ENCODE data around the gene FAM32A. TPM values are rescaled to one million over a fixed set of nuclear protein-coding genes. Genes with fewer than 3 reads are reported as not detected.

Gene FAM32A
- total and polyA plus RNA-seq, 2 of the 8 experiments (the other 6 are each of a cell fraction or from before 2014, with no cell fraction given) = 75.6 to 105 TPM

- Histone ChIP-seq H3K56ac (replicated peaks; ENCODE audit: insufficient read length, low read depth, low read length) (no peak overlapping the region), H3K79me1 (ENCODE audit: low read depth, low read length) (no peaks in the 10 kb centered on the region), H2BK120ac (replicated peaks; ENCODE audit: low read depth, low read length) (no peak overlapping the region), H3K23ac (ENCODE audit: insufficient read length) (no peak overlapping the region), H3K4me1 (replicated peaks in 1 of 4; ENCODE audit: control insufficient read depth in 3 of 4, insufficient read depth in 4 of 4, low read length in 3 of 4) (no peaks in the 10 kb centered on the region; a peak in 1 of 7 replicates), H4K5ac (ENCODE audit: insufficient read length, low read depth, low read length) (no peak overlapping the region), H3K23me2 (ENCODE audit: low read depth, low read length) (no peaks in the 10 kb centered on the region), H3K4ac (replicated peaks; ENCODE audit: insufficient read length, low read depth, low read length) (no peak overlapping the region), H2BK5ac (ENCODE audit: low read depth, low read length) (no peak overlapping the region), H2BK20ac (ENCODE audit: low read length) (no peak overlapping the region), H3K27ac (ENCODE audit: low read depth, low read length) (no peak overlapping the region), H3K4me3 (ENCODE audit: extremely low read depth in 1 of 4, insufficient read depth in 2 of 4, low read depth in 3 of 4, low read length in 4 of 4) (no peak overlapping the region), H3K18ac (ENCODE audit: extremely low read depth, low read length) (no peak overlapping the region), H3K9ac (replicated peaks in 1 of 4; ENCODE audit: extremely low read depth in 1 of 4, low read depth in 3 of 4, low read length in 3 of 4) (no peak overlapping the region), H3K36me3 (ENCODE audit: control insufficient read depth in 2 of 4, insufficient read depth in 4 of 4, low read length in 3 of 4) (no peaks in the 10 kb centered on the region; a peak in 1 of 8 replicates), H3K27me3 (replicated peaks in 1 of 4; ENCODE audit: control insufficient read depth in 3 of 4, extremely low read depth in 1 of 4, insufficient read depth in 3 of 4, low read length in 3 of 4) (no peaks in the 10 kb centered on the region), H2AK5ac (ENCODE audit: low read depth, low read length) (no peak overlapping the region), H3K79me2 (ENCODE audit: control insufficient read depth in 1 of 2, insufficient read depth in 2 of 2, low read length in 2 of 2) (no peaks in the 10 kb centered on the region), H4K91ac (replicated peaks; ENCODE audit: insufficient read length, low read length) (no peak overlapping the region), H2BK12ac (ENCODE audit: low read depth, low read length) (no peak overlapping the region), H3K14ac (ENCODE audit: insufficient read length) (no peak overlapping the region), H2AFZ (ENCODE audit: low read length) (no peak overlapping the region), H3K9me3 (ENCODE audit: insufficient read depth in 2 of 2, low read depth in 1 of 2, low read length in 1 of 2) (no peaks in the 10 kb centered on the region), H3K4me2 (ENCODE audit: insufficient read depth in 1 of 2, low read depth in 2 of 2, low read length in 2 of 2) (no peak overlapping the region), H2BK15ac (ENCODE audit: low read length) (no peak overlapping the region), H4K8ac (ENCODE audit: extremely low read depth, insufficient read depth, low read length) (no peak overlapping the region; the same call in 1 of the 2 replicates), H4K20me1 (replicated peaks in 1 of 2; ENCODE audit: control insufficient read depth in 1 of 2, insufficient read depth in 2 of 2, low read length in 2 of 2) (peaks cover 0 to 3% of the 10 kb centered on the region in 2 experiments)
- CTCF ChIA-PET (ENCODE audit: partially characterized antibody) = interaction anchor here (1.0 kb wide), 1 partner anchor 12 kb away, joined by 4 read pairs; no protein-coding TSS in a partner anchor
- 86% methylated on average over 21 of the region's 21 CpGs; no CpG with 5 or more reads in 1 of the 2 experiments for WGBS, 2 experiments (ENCODE audit: extremely low coverage in 1 of 2, insufficient coverage in 1 of 2, insufficient read length in 1 of 2, insufficient replicate concordance in 2 of 2, low coverage in 1 of 2, low lambda C conversion rate in 2 of 2, missing lambda C conversion rate in 1 of 2)
- FAIRE-seq = no peak
- no peak for DNase-seq (ENCODE audit: low read depth in 1 of 2, low spot score in 2 of 2)
- no peak for TF ChIP-seq USF2 (IDR thresholded peaks at IDR 0.05; ENCODE audit: low read length)
- no peak for TF ChIP-seq JUND (IDR thresholded peaks at IDR 0.05; ENCODE audit: low read length)
- no peak for TF ChIP-seq CBX5 (IDR thresholded peaks at IDR 0.05; ENCODE audit: low read depth, low read length)
- no peak for TF ChIP-seq SP1 (IDR thresholded peaks at IDR 0.05; ENCODE audit: low read depth, low read length)
- no peak for TF ChIP-seq SIRT6 (IDR thresholded peaks at IDR 0.05; ENCODE audit: low read length)
- no peak for TF ChIP-seq TAF1 (IDR thresholded peaks at IDR 0.05; ENCODE audit: low read depth, low read length)
- TF ChIP-seq TEAD4 (IDR thresholded peaks at IDR 0.05; ENCODE audit: low read depth, low read length) = no peak
- POLR2A ChIA-PET (ENCODE audit: partially characterized antibody) = no interaction called here
Observed at GRCh38 chr19:16235811-16236652, 50.8 kb downstream of the FAM32A start.

All from H1 (cell line).